HG03045 (cell line): ENCODE results near the gene MLKL.

Experiments used
- ATAC-seq: cut with Tn5 transposase; IDR thresholded peaks from one replicate; pipeline ENCODE4 v1.9.1; 2021; ENCODE audit warnings: mild to moderate bottlenecking, moderate library complexity; ENCODE audit not compliant: unreplicated experiment

MLKL gene

GRCh38 chr16:74700438-74701225 is at the start of gene MLKL:
Gene MLKL (minus strand): TSS chr16:74700862. CDS start chr16:74695757, 5,105 bp downstream.
- peak; percentile 41 for ATAC-seq

- ATAC-seq: no peak
These were observed 48.8 kb upstream of the MLKL start for GRCh38 chr16:74749291-74750055.

- ATAC-seq: no peak
These were observed 48.0 kb upstream of the MLKL start for GRCh38 chr16:74748616-74749026.

GRCh38 chr16:74747716-74748615 is 47.3 kb upstream of the MLKL start:
- ATAC-seq: no peak

GRCh38 chr16:74745926-74746325 is 45.3 kb upstream of the MLKL start:
- ATAC-seq: no peak

DNA sequence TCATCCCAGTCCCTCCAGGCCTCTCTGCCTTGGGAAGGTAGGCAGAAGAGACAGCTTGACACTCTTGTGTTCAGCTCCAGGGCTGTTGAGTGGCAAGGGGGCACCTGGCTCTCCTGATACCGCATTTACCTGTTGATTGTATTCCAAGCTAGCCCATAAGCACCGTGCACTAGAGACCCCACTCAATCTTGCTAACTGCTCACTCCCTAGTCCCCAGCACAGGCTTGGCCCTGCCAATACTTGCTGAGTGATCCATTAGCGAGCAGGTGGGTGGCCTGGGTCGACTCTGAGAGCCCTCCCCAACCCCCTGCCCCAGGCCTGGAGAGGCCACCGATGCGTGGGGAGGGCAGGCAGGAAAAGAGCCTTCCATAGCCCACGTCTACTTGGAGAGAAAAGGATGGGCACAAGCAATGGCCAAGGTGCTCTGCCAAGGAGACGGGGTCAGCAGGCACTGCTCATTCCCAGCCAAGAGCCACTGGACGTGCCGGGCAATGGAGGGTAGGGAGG is 44.5 kb upstream of the MLKL start:
- no peak for ATAC-seq

GRCh38 chr16:74744566-74744965 is 43.9 kb upstream of the MLKL start:
- ATAC-seq: no peak

GRCh38 chr16:74743668-74744299 is 43.1 kb upstream of the MLKL start:
- no peak for ATAC-seq

- ATAC-seq: no peak
These were observed 42.5 kb upstream of the MLKL start for GRCh38 chr16:74743045-74743667.

DNA sequence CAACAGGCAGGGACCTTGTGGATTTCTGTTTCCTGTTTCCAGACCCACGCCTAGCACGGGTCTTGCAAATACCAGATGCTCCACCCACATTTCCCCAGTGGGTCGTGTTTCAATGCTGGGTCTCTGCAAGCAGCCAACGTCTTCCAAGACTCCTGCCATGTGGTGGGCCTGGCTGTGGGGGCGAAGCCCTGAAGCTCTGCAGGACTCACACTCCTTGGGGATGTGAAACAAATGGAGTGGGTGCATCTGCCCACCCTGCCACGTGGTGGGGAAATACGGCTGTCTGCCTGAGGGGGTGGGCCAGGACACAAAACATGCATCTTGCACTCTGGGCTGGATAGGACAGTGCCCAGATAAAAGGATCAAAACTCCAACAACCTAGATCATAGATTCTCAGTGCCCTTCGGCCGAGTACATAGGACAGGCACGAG is 41.4 kb upstream of the MLKL start:
- ATAC-seq: no peak

GRCh38 chr16:74740795-74741304 is 40.2 kb upstream of the MLKL start:
- no peak for ATAC-seq

DNA sequence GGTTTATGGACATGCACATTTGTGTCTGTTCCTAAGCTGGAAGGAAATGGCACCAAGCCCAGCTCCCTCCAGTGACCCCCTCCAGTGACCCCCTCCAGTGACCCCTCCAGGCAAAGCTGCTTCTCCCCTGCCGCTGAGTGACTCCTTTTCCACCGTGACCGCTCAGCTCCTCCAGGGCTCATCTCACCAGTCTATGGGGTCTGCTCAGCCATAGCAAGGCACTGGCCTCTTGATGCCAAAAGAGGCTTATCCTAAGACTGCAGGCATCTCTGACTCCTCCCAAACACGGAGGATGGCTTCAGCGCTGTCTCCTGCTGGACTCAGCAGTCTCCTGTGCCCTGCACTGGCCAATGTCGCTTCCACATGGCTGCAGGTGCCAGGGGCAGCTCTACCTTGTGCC is 38.6 kb upstream of the MLKL start:
- ATAC-seq: no peak

DNA sequence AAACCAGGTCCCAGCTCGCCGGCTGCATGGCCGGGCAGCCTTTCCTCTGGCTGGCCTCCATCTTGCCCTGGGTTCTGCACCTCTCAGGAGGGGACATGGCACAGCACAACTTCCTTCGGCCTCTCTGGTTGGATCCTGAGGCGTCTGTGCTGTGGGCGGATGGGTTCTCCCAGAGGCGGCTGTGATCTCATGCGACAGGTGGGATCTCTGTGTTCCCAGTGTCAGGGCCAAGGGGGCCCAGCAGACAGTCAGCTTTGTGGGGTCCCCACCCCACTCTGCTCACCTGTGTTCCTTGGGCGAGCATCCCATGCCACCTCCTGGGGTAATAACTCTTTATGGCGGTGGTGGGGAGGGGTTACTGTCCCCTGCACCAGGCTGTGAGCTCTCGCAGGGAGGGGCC is 38.2 kb upstream of the MLKL start:
- ATAC-seq: no peak

- no peak for ATAC-seq
These were observed 37.5 kb upstream of the MLKL start for GRCh38 chr16:74738113-74738541.

- ATAC-seq: no peak
These were observed 36.9 kb upstream of the MLKL start for GRCh38 chr16:74737521-74737920.

- ATAC-seq: no peak
These were observed 36.0 kb upstream of the MLKL start for GRCh38 chr16:74736531-74737157.

DNA sequence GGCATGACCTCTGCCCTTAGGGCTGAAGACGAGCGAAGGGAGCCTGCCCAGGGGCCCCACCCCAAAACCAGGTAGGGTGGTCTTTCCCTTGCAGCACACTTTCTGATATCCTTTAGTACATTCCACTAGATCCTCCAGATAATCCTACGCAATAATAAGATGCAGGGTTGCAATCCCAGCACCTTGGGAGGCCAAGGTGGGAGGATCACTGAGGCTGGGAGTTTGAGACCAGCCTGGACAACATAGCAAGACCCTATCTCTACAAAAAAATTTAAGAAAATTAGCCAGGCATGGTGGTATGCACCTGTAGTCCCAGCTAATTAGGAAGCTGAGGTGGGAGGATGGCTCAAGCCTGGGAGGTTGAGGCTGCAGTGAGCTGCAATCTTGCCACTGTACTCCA is 34.9 kb upstream of the MLKL start:
- no peak for ATAC-seq

DNA sequence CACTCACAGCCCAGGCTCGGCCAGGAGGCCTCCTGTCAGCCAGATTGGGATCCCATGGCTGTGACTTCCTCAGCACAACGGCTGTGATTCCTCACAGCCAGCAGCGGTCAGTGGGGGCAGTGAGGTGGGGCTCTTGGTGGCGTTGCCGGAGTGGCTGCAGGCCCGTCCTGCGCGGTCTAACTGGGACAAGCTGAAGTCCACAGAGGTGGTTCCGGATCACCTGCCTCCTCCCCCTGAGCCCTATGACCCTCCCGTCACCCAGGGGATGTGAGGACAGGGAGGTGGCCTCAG is 34.4 kb upstream of the MLKL start:
- ATAC-seq: no peak

DNA sequence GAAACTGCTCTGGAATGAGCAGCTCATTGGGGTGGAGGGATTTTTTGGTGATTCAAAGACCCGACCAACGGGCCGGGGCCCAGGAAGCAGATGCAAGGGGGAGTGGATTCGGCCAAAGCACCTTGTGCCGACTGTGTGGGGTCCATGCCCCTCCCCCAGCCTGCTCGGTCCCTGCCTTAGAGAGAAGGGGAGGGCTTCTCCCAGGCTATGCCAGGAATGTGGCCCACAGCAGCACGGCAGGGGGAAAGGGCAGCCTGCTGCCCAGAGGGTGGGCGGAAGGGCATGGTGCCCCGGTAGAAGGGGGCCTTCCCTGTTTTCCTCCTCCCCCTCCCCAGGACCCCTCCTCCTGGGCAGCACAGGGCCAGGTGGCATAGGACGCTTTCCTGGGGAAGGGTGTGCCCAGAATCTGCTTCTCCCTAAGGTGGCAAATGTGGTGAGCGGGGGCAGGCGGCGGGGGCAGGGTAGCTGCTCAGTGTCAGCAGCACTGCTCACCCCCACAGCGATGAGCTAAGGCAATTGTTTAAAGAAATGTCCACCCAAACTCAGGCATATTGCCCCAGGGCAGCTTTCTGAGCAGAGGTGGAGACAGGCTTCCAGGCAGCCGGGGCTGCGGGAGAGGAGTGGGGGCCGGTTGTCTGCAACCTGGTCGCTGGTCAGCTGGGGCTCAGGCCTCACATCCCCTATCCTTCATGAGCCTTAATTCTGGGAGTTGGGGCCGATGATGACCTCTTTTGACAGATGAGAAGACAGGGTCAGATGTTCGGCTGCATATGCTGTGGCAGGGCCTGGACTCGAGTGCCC is 33.9 kb upstream of the MLKL start:
- ATAC-seq: no peak
